CD14-positive monocyte (primary cell): ENCODE measurements around the gene RIMBP3B. TPM values are rescaled to one million over a fixed set of nuclear protein-coding genes. Genes with fewer than 3 reads are reported as not detected.
"Not testable (repeated sequence)": the region's sequence is repeated elsewhere in the genome, so short reads cannot be mapped to it uniquely, and the experiment has no call there.

ENCODE experiments used
- DNase-seq, 3 donors: peaks; one replicate each; pipeline ENCODE4 v3.0.0-alpha.2; 2011 to 2022
- H2AFZ ChIP-seq: 2 replicates; pipeline ENCODE4 v1.6.0; 2012; ENCODE audit warnings: mild to moderate bottlenecking, low read depth, low read length, inconsistent platforms; ENCODE audit not compliant: insufficient read depth, poor library complexity, severe bottlenecking
- H3K27ac ChIP-seq, 2 donors: 1 replicate in 1 of 2; 2 replicates in 1 of 2; pipeline ENCODE4 v1.5.1; 2012 to 2013; ENCODE audit warnings: low read length in 2 of 2, control low read depth in 1 of 2, inconsistent platforms in 1 of 2, low read depth in 1 of 2, mild to moderate bottlenecking in 1 of 2
- H3K27me3 ChIP-seq, 2 donors: one replicate each; pipeline versions ENCODE4 v1.6.0 to v1.6.1; 2011 to 2013; ENCODE audit warnings: low read length in 2 of 2; ENCODE audit not compliant: control insufficient read depth in 2 of 2, insufficient read depth in 2 of 2
- H3K36me3 ChIP-seq, 2 donors: replicated peaks in 1 of 2; 1 replicate in 1 of 2; 2 replicates in 1 of 2; pipeline versions ENCODE4 v1.5.1 to v1.6.1; 2012 to 2013; ENCODE audit warnings: low read length in 2 of 2, control low read depth in 1 of 2, inconsistent platforms in 1 of 2, mild to moderate bottlenecking in 1 of 2; ENCODE audit not compliant: insufficient read depth in 2 of 2, control insufficient read depth in 1 of 2
- H3K4me1 ChIP-seq, 2 donors: 1 replicate in 1 of 2; 2 replicates in 1 of 2; pipeline versions ENCODE4 v1.5.1 to v1.6.1; 2012 to 2013; ENCODE audit warnings: low read length in 2 of 2, control low read depth in 1 of 2, inconsistent platforms in 1 of 2, mild to moderate bottlenecking in 1 of 2, moderate library complexity in 1 of 2; ENCODE audit not compliant: insufficient read depth in 2 of 2, control insufficient read depth in 1 of 2
- H3K4me2 ChIP-seq: replicated peaks from 2 replicates; pipeline ENCODE3; 2012; ENCODE audit warnings: low read length, moderate library complexity, mild to moderate bottlenecking; ENCODE audit not compliant: poor library complexity, severe bottlenecking; ENCODE audit errors: extremely low read depth
- H3K4me3 ChIP-seq, 3 experiments: fragments of 200-600 bp in 1 of 3; sonication (generic) in 1 of 3; replicated peaks in 1 of 3; 1 replicate in 2 of 3; 2 replicates in 1 of 3; pipeline ENCODE4 v1.5.1; 2011 to 2013; ENCODE audit warnings: low read length in 3 of 3, mild to moderate bottlenecking in 3 of 3, control low read depth in 2 of 3, low read depth in 2 of 3, inconsistent platforms in 1 of 3, moderate library complexity in 1 of 3
- H3K79me2 ChIP-seq: 2 replicates; pipeline ENCODE4 v1.6.0; 2012; ENCODE audit warnings: mild to moderate bottlenecking, control low read depth, inconsistent platforms, low read length, moderate library complexity; ENCODE audit not compliant: insufficient read depth
- H3K9ac ChIP-seq: 2 replicates; pipeline ENCODE4 v1.6.0; 2017; ENCODE audit warnings: low read length, mild to moderate bottlenecking; ENCODE audit not compliant: insufficient read depth, poor library complexity, severe bottlenecking
- H3K9me3 ChIP-seq, 2 donors: replicated peaks in 1 of 2; 1 replicate in 1 of 2; 2 replicates in 1 of 2; pipeline versions ENCODE4 v1.5.1 to v1.6.1; 2012 to 2013; ENCODE audit warnings: low read length in 2 of 2, control low read depth in 1 of 2; ENCODE audit not compliant: control insufficient read depth in 1 of 2, insufficient read depth in 1 of 2
- H4K20me1 ChIP-seq: 2 replicates; pipeline ENCODE4 v1.6.0; 2012; ENCODE audit warnings: mild to moderate bottlenecking, low read length, control low read depth, moderate library complexity; ENCODE audit not compliant: insufficient read depth
- H3K27ac Mint-ChIP-seq, 7 donors: one replicate each; pipeline ENCODE4 v1.8.0; 2020; ENCODE audit warnings: mild to moderate bottlenecking in 7 of 7, mixed read lengths in 7 of 7, moderate library complexity in 6 of 7, inconsistent platforms in 2 of 7
- H3K27me3 Mint-ChIP-seq, 3 donors: one replicate each; pipeline ENCODE4 v1.8.0; 2021 to 2022; ENCODE audit warnings: low read depth in 3 of 3, mild to moderate bottlenecking in 3 of 3, mixed read lengths in 3 of 3, moderate library complexity in 3 of 3, inconsistent platforms in 1 of 3
- H3K36me3 Mint-ChIP-seq, 2 donors: one replicate each; pipeline ENCODE4 v1.8.0; 2020; ENCODE audit warnings: mixed read lengths in 2 of 2, inconsistent platforms in 1 of 2, mild to moderate bottlenecking in 1 of 2
- H3K4me1 Mint-ChIP-seq: one replicate; pipeline ENCODE4 v1.8.0; 2020; ENCODE audit warnings: mild to moderate bottlenecking, mixed read lengths
- H3K4me3 Mint-ChIP-seq, 2 donors: one replicate each; pipeline ENCODE4 v1.8.0; 2020; ENCODE audit warnings: mild to moderate bottlenecking in 2 of 2, mixed read lengths in 2 of 2, moderate library complexity in 1 of 2
- H3K9me3 Mint-ChIP-seq, 7 donors: one replicate each; pipeline ENCODE4 v1.8.0; 2020 to 2022; ENCODE audit warnings: mixed read lengths in 7 of 7, mild to moderate bottlenecking in 6 of 7, moderate library complexity in 6 of 7, inconsistent platforms in 2 of 7
- WGBS: methylation state at CpG from one replicate; pipeline ENCODE4 v1.1.5; 2013; ENCODE audit warnings: missing lambda C conversion rate; ENCODE audit not compliant: insufficient coverage; 5-methylcytosine and 5-hydroxymethylcytosine counted together
- intact Hi-C, 2 donors: fragments of 100-400 bp; cut with micrococcal nuclease; formaldehyde crosslinking; loops; one replicate each; pipeline versions ENCODE4 v1.15.0 to v1.15.1; 2023
- polyA plus RNA-seq, 3 donors: library from polyadenylated mRNA; depleted of rRNA in 1 of 3; unstranded in 2 of 3; stranded (reverse) in 1 of 3; fragments of 300-500 nt in 2 of 3; fragments of >200 nt in 1 of 3; fragmentation: Illumina TruSeq in 2 of 3; gene quantifications; 1 replicate in 2 of 3; 2 replicates in 1 of 3; pipeline ENCODE4 v1.2.3, GENCODE V29; 2012 to 2021

RIMBP3B gene
- polyA plus RNA-seq, 3 donors = 0.09 to 0.17 TPM; not detected in 1

DNA sequence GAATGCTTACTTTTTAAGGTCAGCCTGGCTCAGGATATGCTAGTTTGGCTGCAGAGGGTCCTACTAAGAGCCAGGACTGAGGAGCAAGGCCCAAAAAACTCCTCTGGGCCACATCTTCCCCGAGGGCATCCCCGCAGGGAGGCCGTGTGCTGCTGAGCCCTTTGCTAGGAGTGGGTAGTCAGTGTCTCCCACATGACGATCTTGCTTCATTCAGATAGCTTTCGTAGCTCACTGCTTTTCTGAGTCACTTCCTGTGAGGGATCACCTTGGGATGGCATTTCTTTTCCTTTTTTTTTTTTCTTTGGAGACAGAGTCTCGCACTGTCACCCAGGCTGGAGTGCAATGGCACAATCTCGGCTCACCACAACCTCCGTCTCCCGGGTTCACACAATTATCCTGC is 6.5 kb downstream of the RIMBP3B start:
- H2AFZ ChIP-seq, intact Hi-C loops, H3K4me3 ChIP-seq, H3K36me3 ChIP-seq, H3K4me3 Mint-ChIP-seq, H4K20me1 ChIP-seq, H3K27me3 Mint-ChIP-seq, H3K9ac ChIP-seq, H3K9me3 ChIP-seq, H3K27ac Mint-ChIP-seq, H3K36me3 Mint-ChIP-seq, H3K27me3 ChIP-seq, H3K4me2 ChIP-seq, H3K4me1 Mint-ChIP-seq, H3K79me2 ChIP-seq, H3K4me1 ChIP-seq, H3K9me3 Mint-ChIP-seq, H3K27ac ChIP-seq, DNase-seq: not testable (repeated sequence)
- WGBS = no CpG with 5 or more reads among the region's 9 CpGs

DNA sequence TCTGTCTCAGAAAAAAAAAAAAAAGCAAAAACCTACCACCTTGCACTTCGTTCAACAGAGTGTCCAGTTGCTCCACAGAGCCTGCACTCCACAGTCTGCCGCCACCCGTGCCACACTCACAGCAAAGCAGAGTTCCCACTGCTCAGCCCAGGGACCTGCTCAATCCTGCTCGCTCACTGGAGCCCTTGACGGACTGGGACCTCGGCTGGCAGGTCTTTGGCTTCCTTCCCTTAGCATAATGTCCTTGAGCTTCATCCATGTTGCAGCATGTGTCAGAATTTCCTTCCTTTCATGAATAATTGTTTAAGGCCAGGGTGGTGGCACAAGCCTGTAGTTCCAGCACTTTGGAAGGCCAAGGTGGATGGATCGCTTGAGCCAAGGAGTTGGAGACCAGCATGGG is 11.1 kb downstream of the RIMBP3B start:
- H3K4me1 Mint-ChIP-seq, H3K27ac Mint-ChIP-seq, H3K27me3 ChIP-seq, H3K9me3 ChIP-seq, H3K4me3 ChIP-seq, H3K79me2 ChIP-seq, H3K9me3 Mint-ChIP-seq, H3K27me3 Mint-ChIP-seq, intact Hi-C loops, H3K4me2 ChIP-seq, H3K36me3 ChIP-seq, DNase-seq, H3K36me3 Mint-ChIP-seq, H2AFZ ChIP-seq, H3K4me1 ChIP-seq, H4K20me1 ChIP-seq, H3K27ac ChIP-seq, H3K4me3 Mint-ChIP-seq, H3K9ac ChIP-seq: not testable (repeated sequence)
- WGBS = no CpG with 5 or more reads among the region's 7 CpGs

DNA sequence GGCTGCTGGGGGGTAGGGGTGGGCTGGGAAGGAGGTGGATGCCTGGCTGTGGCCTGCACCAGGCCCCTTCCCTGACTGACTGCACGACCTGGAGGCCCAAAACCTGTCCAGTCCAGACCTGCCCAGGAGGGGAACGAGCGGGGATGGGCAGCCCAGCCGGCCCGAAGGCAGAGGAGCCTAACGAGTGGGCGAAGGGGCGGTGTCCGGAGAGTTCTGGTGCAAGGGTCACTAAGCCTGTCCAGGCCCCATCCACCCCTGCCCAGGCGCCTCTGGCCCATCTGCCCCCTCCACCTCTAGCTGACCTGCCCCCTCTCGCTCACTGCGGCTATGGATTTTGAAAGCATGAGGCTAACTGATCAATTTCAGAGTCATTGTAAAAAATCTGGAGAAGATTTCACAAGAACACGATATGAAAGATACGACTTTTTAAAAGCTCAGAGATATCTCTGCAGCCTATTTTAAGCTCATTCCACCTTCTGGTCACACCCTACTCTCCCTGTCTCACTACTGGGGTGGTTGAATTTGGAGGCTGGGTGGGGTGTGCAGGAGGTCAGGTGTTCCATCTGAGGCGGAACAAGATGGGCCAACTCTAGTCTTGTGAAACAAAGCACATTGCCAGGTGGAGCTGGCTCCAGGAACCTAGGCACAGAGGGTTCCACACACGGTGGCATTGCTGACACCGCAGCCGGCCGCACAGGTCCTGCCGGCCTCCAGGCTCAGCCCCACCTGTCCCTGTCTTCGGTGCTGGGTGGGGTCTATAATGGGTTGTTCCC is 17.8 kb downstream of the RIMBP3B start:
- not testable (repeated sequence) for H3K36me3 Mint-ChIP-seq, H3K27ac Mint-ChIP-seq
- no CpG with 5 or more reads among the region's 21 CpGs for WGBS

DNA sequence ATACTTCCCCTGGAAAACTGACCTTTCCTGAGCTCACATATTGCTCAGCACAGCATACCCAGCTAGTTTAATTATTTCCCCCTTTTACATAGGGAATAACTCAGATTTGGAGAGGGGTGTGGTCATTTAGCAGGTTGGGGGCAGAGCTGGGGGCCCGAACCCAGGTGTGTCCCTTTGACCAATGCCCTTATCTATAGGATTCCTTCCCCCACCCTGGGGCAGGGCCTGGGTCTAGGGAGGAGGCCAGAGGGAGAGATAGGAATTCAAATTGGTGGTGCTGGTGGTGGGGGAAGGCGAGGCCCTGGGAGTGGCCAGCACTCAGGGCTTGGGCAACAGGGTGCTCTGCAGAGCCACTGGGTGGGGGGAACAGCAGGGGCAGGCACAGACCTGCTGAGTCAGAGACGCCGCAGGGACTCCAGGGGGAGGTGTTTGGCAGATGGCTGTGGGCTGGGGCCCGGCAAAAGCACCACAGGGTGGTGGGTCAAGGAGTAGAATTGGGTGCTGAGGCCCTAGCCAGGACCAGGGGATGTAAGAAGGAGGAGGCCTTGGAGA is 19.3 kb downstream of the RIMBP3B start:
- H3K9me3 ChIP-seq, H3K9me3 Mint-ChIP-seq, H3K4me1 Mint-ChIP-seq, H4K20me1 ChIP-seq, H3K36me3 Mint-ChIP-seq, H3K79me2 ChIP-seq, DNase-seq, H3K27me3 Mint-ChIP-seq, H3K9ac ChIP-seq, H3K27ac ChIP-seq, H3K4me2 ChIP-seq, intact Hi-C loops, H3K27me3 ChIP-seq, H2AFZ ChIP-seq, H3K4me3 ChIP-seq, H3K27ac Mint-ChIP-seq, H3K36me3 ChIP-seq, H3K4me1 ChIP-seq, H3K4me3 Mint-ChIP-seq: not testable (repeated sequence)
- no CpG with 5 or more reads among the region's 5 CpGs for WGBS

More for the DNA sequence above, 17.8 kb downstream of the RIMBP3B start:
- H3K4me3 Mint-ChIP-seq, H3K4me2 ChIP-seq, H2AFZ ChIP-seq, H3K9ac ChIP-seq, H3K9me3 ChIP-seq, intact Hi-C loops, H3K9me3 Mint-ChIP-seq, H3K36me3 ChIP-seq, H3K27me3 Mint-ChIP-seq, H3K4me1 ChIP-seq, H4K20me1 ChIP-seq, H3K79me2 ChIP-seq, DNase-seq, H3K4me3 ChIP-seq, H3K27ac ChIP-seq, H3K4me1 Mint-ChIP-seq, H3K27me3 ChIP-seq: not testable (repeated sequence)
